GM12878 (cell line): ENCODE results near the gene KNTC1.

Experiments used
- BHLHE40 ChIP-seq, 2 experiments: fragments of 450-650 bp in 1 of 2; IDR thresholded peaks; 2 replicates each; pipeline ENCODE4 v1.6.1; 2011 to 2017; ENCODE audit warnings: low read depth in 2 of 2, borderline replicate concordance in 1 of 2, improper control_type of control experiment in 1 of 2, low read length in 1 of 2, mild to moderate bottlenecking in 1 of 2
- CREB1 ChIP-seq: IDR thresholded peaks from 2 replicates; pipeline ENCODE4 v1.6.1; 2012; ENCODE audit warnings: low read depth, mild to moderate bottlenecking, inconsistent platforms
- EZH2 ChIP-seq: IDR thresholded peaks from 2 replicates; pipeline ENCODE4 v1.6.1; 2012; ENCODE audit warnings: low read depth, mild to moderate bottlenecking, control low read depth, inconsistent platforms, low read length, borderline replicate concordance; ENCODE audit not compliant: control insufficient read depth
- FOXM1 ChIP-seq: IDR thresholded peaks from 2 replicates; pipeline ENCODE4 v1.6.1; 2012; ENCODE audit warnings: low read depth, mild to moderate bottlenecking, inconsistent platforms, low read length, moderate library complexity
- KDM1A ChIP-seq: fragments of 200-600 bp; sonication (generic); IDR thresholded peaks from 2 replicates; pipeline ENCODE4 v1.6.1; 2016; ENCODE audit warnings: borderline replicate concordance
- POLR2A ChIP-seq: IDR thresholded peaks from 2 replicates; pipeline ENCODE4 v1.6.1; 2011; ENCODE audit warnings: low read depth, mild to moderate bottlenecking, low read length
- RCOR1 ChIP-seq: conservative IDR thresholded peaks from 2 replicates; pipeline ENCODE4 v1.6.1; 2012; ENCODE audit warnings: low read depth, low read length, improper control_type of control experiment
- SIN3A ChIP-seq: IDR thresholded peaks from 2 replicates; pipeline ENCODE4 v1.6.1; 2012; ENCODE audit warnings: low read depth, low read length, improper control_type of control experiment
- YY1 ChIP-seq: IDR thresholded peaks from 2 replicates; pipeline ENCODE4 v1.6.1; 2011; ENCODE audit warnings: low read depth, mild to moderate bottlenecking, low read length
- ZNF274 ChIP-seq: IDR thresholded peaks from one replicate; pipeline ENCODE4 v1.8.0; 2011; ENCODE audit not compliant: insufficient read length, insufficient read depth
- TF ChIP-seq, protein P1 (sequence below), 3 experiments: IDR thresholded peaks in 2 of 3; conservative IDR thresholded peaks in 1 of 3; 2 replicates each; pipeline ENCODE4 v1.5.1; 2011; ENCODE audit warnings: low read depth in 3 of 3, low read length in 3 of 3, mild to moderate bottlenecking in 3 of 3, control low read depth in 2 of 3, moderate library complexity in 2 of 3, inconsistent platforms in 1 of 3, mixed read lengths in 1 of 3; ENCODE audit not compliant: control insufficient read depth in 2 of 3, insufficient read depth in 1 of 3; ENCODE audit errors: extremely low read depth in 1 of 3

DNA sequence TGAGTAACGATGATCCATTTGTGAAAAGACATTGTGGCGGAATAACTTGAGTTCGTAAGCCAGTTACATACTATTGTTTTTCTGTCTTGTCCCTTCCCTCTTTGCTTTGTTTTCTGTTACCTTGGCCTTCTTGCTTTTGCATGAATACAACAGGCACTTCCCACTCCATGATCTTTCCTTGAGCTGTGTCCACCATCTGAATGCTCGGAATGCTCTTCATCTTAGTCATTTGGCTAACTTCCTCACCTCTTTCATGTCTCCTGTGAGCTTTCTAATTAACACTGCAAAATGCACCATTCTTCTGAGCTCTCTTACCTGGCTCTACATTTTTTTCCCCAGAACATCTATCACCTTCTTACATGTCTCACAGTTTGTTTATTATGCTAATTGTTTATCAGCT, 10.0 kb downstream of the KNTC1 start:
- TF ChIP-seq YY1 (no peak), SIN3A (no peak), ZNF274 (no peak), POLR2A (no peak), KDM1A (no peak), RCOR1 (no peak), FOXM1 (no peak), BHLHE40 (IDR thresholded peaks at IDR 0.05; ENCODE audit: borderline replicate concordance in 1 of 2, low read depth in 2 of 2, low read length in 1 of 2) (no peak), CREB1 (no peak), EZH2 (no peak)
- TF ChIP-seq, protein P1, sequence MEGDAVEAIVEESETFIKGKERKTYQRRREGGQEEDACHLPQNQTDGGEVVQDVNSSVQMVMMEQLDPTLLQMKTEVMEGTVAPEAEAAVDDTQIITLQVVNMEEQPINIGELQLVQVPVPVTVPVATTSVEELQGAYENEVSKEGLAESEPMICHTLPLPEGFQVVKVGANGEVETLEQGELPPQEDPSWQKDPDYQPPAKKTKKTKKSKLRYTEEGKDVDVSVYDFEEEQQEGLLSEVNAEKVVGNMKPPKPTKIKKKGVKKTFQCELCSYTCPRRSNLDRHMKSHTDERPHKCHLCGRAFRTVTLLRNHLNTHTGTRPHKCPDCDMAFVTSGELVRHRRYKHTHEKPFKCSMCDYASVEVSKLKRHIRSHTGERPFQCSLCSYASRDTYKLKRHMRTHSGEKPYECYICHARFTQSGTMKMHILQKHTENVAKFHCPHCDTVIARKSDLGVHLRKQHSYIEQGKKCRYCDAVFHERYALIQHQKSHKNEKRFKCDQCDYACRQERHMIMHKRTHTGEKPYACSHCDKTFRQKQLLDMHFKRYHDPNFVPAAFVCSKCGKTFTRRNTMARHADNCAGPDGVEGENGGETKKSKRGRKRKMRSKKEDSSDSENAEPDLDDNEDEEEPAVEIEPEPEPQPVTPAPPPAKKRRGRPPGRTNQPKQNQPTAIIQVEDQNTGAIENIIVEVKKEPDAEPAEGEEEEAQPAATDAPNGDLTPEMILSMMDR (IDR thresholded peaks at IDR 0.05 in 2 of 3, conservative IDR thresholded peaks at IDR 0.05 in 1 of 3; ENCODE audit: control insufficient read depth in 2 of 3, extremely low read depth in 1 of 3, insufficient read depth in 1 of 3, low read depth in 3 of 3, low read length in 3 of 3) = no peak
